Transverse colon (tissue), 3 donors: ENCODE results near the gene LCNL1.

Experiments used
- POLR2A ChIP-seq: fragments of 450-650 bp; IDR thresholded peaks from one replicate; pipeline ENCODE4 v1.6.1; 2016; ENCODE audit warnings: antibody characterized with exemption, mild to moderate bottlenecking, moderate library complexity
- POLR2AphosphoS5 ChIP-seq, 3 donors: sonication (generic); formaldehyde crosslinking; IDR thresholded peaks; one replicate each; pipeline ENCODE4 v1.6.1; 2016; ENCODE audit warnings: antibody characterized with exemption in 3 of 3

DNA sequence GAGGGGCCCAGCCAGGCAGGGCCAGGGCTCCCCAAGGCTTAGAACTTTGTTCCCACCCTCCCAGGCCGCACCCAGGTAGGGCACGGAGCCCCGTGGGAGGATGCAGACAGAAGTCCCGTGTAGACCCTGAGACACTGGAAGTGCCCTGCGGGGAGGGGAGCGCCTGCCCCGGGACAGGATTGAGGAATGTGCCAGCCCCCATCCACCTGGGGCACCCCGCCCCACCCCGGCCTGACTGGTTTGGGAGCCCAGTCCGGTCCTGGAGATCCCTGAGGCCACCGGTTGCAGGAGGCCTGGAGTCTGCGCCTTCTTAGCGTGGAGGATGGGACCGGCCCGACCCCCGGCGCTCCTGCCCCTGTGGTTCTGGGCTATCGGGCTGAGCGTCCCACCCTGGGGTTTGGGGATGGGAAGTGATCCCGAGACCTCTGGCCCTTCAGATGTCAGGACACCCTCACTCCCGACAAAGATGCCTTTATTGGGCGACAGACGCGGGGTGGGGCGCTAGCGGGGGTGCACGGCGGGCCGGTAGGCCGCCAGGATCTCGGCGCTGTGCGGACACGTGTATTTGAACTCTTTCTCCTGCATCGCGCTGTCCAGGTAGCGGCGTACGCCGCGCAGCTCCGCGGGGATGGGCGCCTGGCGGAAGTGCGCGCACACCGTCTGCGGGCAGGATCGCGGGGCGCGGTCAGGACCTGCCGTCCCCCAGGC lies 11.5 kb downstream of the LCNL1 start:
- TF ChIP-seq POLR2A = no peak
- no peak for TF ChIP-seq POLR2AphosphoS5 (IDR thresholded peaks at IDR 0.05)
